GM12878 (cell line): ENCODE results near the gene SLIT2. TPM values are rescaled to one million over a fixed set of nuclear protein-coding genes. Genes with fewer than 3 reads are reported as not detected.

Experiments
- ATAC-seq: fragments of 200-7000 bp; cut with Tn5 transposase; 3 replicates; pipeline ENCODE4 v1.9.1; 2020; ENCODE audit warnings: mild to moderate bottlenecking, moderate library complexity
- BruUV-seq: library from RNA; stranded (reverse); fragments of 400-500 nt; replicated peaks from 2 replicates; lab custom pipeline; 2021; lab: Mats Ljungman, UMichigan
- CTCF ChIA-PET: fragments of 300-600 bp; sonication (Branson Sonifier 250); formaldehyde crosslinking; extraction: SDS; loops from one replicate; lab custom pipeline; 2021; ENCODE audit warnings: inconsistent platforms; lab: Yijun Ruan, JAX
- POLR2A ChIA-PET: fragments of 350-600 bp; formaldehyde crosslinking; extraction: SDS; loops from one replicate; lab custom pipeline; 2021; ENCODE audit warnings: inconsistent platforms; lab: Charles Lee
- RAD21 ChIA-PET: fragments of 300-600 bp; sonication (Branson Sonifier 250); formaldehyde crosslinking; loops from one replicate; lab custom pipeline; 2023; ENCODE audit warnings: antibody characterized with exemption; ENCODE audit not compliant: unreplicated experiment; lab: Charles Lee
- SMC1A ChIA-PET: fragments of 300-600 bp; sonication (Branson Sonifier 250); formaldehyde crosslinking; loops from one replicate; lab custom pipeline; 2023; ENCODE audit not compliant: unreplicated experiment, uncharacterized antibody; lab: Charles Lee
- DNase-seq: peaks from one replicate; pipeline ENCODE4 v3.0.0-alpha.2; 2011; ENCODE audit warnings: low read depth, low spot score
- FAIRE-seq: peaks from 3 replicates; lab custom pipeline; 2011; peaks lifted over from hg19 to GRCh38; lab: Jason Lieb, UNC
- H2AFZ ChIP-seq: 2 replicates; pipeline ENCODE4 v1.6.0; 2011; ENCODE audit warnings: low read depth, low read length, control low read depth; ENCODE audit not compliant: control insufficient read depth
- H3K27ac ChIP-seq: 2 replicates; pipeline ENCODE4 v1.5.1; 2011; ENCODE audit warnings: control low read depth; ENCODE audit not compliant: control insufficient read depth, insufficient read depth
- H3K27me3 ChIP-seq, 2 experiments: replicated peaks in 1 of 2; 2 replicates each; pipeline versions ENCODE4 v1.6.0 to v1.6.1; 2011; ENCODE audit warnings: low read length in 1 of 2; ENCODE audit not compliant: control insufficient read depth in 2 of 2, insufficient read depth in 2 of 2
- H3K36me3 ChIP-seq, 2 experiments: 2 replicates each; pipeline ENCODE4 v1.5.1; 2011; ENCODE audit warnings: low read length in 1 of 2; ENCODE audit not compliant: control insufficient read depth in 2 of 2, insufficient read depth in 2 of 2
- H3K4me1 ChIP-seq: 2 replicates; pipeline ENCODE4 v1.6.1; 2011; ENCODE audit warnings: mild to moderate bottlenecking, low read length, moderate library complexity, mixed read lengths; ENCODE audit not compliant: control insufficient read depth, insufficient read depth
- H3K4me2 ChIP-seq: 2 replicates; pipeline ENCODE4 v1.6.0; 2011; ENCODE audit warnings: control low read depth; ENCODE audit not compliant: control insufficient read depth, insufficient read depth
- H3K4me3 ChIP-seq: fragments of 200-600 bp; sonication (generic); 2 replicates; pipeline ENCODE4 v1.5.1; 2016
- H3K79me2 ChIP-seq: 2 replicates; pipeline ENCODE4 v1.6.0; 2011; ENCODE audit warnings: low read length; ENCODE audit not compliant: control insufficient read depth, insufficient read depth
- H3K9ac ChIP-seq: 2 replicates; pipeline ENCODE4 v1.8.0; 2011; ENCODE audit warnings: low read length, control low read depth, mixed read lengths; ENCODE audit not compliant: control insufficient read depth, insufficient read depth
- H3K9me3 ChIP-seq: replicated peaks from 3 replicates; pipeline ENCODE4 v1.5.1; 2011; ENCODE audit warnings: mild to moderate bottlenecking, low read length; ENCODE audit not compliant: control insufficient read depth, insufficient read depth
- H4K20me1 ChIP-seq: 2 replicates; pipeline ENCODE4 v1.6.0; 2011; ENCODE audit not compliant: control insufficient read depth, insufficient read depth
- FOXK2 ChIP-seq: fragments of 450-650 bp; IDR thresholded peaks from 2 replicates; pipeline ENCODE4 v1.6.1; 2017; ENCODE audit warnings: mild to moderate bottlenecking, moderate library complexity
- GATAD2B ChIP-seq: fragments of 450-650 bp; conservative IDR thresholded peaks from 2 replicates; pipeline ENCODE4 v1.6.1; 2017; ENCODE audit warnings: low read depth, mild to moderate bottlenecking, moderate library complexity
- KLF5 ChIP-seq: fragments of 450-650 bp; IDR thresholded peaks from 2 replicates; pipeline ENCODE4 v1.6.1; 2014; ENCODE audit warnings: mild to moderate bottlenecking; ENCODE audit not compliant: partially characterized antibody
- MYC ChIP-seq: IDR thresholded peaks from 2 replicates; pipeline ENCODE4 v1.6.1; 2011; ENCODE audit warnings: mild to moderate bottlenecking, low read length, moderate library complexity, inconsistent platforms; ENCODE audit not compliant: insufficient read depth, insufficient replicate concordance, insufficient read length, severe bottlenecking
- NR2C1 ChIP-seq: fragments of 450-650 bp; IDR thresholded peaks from 2 replicates; pipeline ENCODE4 v1.6.1; 2017; ENCODE audit warnings: antibody characterized with exemption, mild to moderate bottlenecking, moderate library complexity
- ZNF622 ChIP-seq: fragments of 450-650 bp; IDR thresholded peaks from 2 replicates; pipeline ENCODE4 v1.6.1; 2017; ENCODE audit warnings: mild to moderate bottlenecking, inconsistent platforms
- ZSCAN29 ChIP-seq: fragments of 450-650 bp; IDR thresholded peaks from 2 replicates; pipeline ENCODE4 v1.6.1; 2017; ENCODE audit warnings: mild to moderate bottlenecking, moderate library complexity
- WGBS: methylation state at CpG from one replicate; pipeline ENCODE4 v1.1.6; 2016; ENCODE audit warnings: low lambda C conversion rate; ENCODE audit not compliant: insufficient replicate concordance, insufficient coverage; ENCODE audit errors: missing lambda C conversion rate; 5-methylcytosine and 5-hydroxymethylcytosine counted together
- in situ Hi-C: fragments of 300-500 bp; cut with MboI; formaldehyde crosslinking; loops from 9 replicates; pipeline ENCODE4 v1.14.3; 2018; ENCODE audit warnings: mixed read lengths
- intact Hi-C: fragments of 100-400 bp; cut with micrococcal nuclease; formaldehyde crosslinking; loops from one replicate; pipeline ENCODE4 v1.14.2; 2022; ENCODE audit not compliant: unreplicated experiment
- polyA plus RNA-seq, 11 experiments: library from polyadenylated mRNA; depleted of rRNA in 4 of 11; unstranded in 6 of 11; stranded (reverse) in 5 of 11; fragments of >200 nt; fragmentation: Nextera tagmentation in 4 of 11; fragmentation: Illumina TruSeq in 1 of 11; extraction: Ambion mirVana in 4 of 11; extraction: Trizol in 1 of 11; gene quantifications; 1 replicate in 1 of 11; 2 replicates in 10 of 11; pipeline versions ENCODE4 v1.2.1 to v1.2.3, GENCODE V29; 2011 to 2016; ENCODE audit warnings: inconsistent platforms in 2 of 11, missing spikeins in 2 of 11, low read depth in 1 of 11
- total RNA-seq, 4 experiments: library from RNA; depleted of rRNA in 3 of 4; stranded (reverse); fragments of >200 nt in 3 of 4; fragmentation: Illumina TruSeq in 1 of 4; extraction: Trizol in 1 of 4; gene quantifications; 2 replicates each; pipeline versions ENCODE4 v1.2.1 to v1.2.3, GENCODE V29; 2013 to 2021
- TF ChIP-seq, protein P1 (sequence below): fragments of 450-650 bp; IDR thresholded peaks from 2 replicates; pipeline ENCODE4 v1.6.1; 2017; ENCODE audit warnings: low read depth, mild to moderate bottlenecking, moderate library complexity

SLIT2 gene
- total and polyA plus RNA-seq, 10 of the 15 experiments (the other 5 are each of a cell fraction or from before 2014, with no cell fraction given) = 0.01 to 0.05 TPM; not detected in 8

DNA sequence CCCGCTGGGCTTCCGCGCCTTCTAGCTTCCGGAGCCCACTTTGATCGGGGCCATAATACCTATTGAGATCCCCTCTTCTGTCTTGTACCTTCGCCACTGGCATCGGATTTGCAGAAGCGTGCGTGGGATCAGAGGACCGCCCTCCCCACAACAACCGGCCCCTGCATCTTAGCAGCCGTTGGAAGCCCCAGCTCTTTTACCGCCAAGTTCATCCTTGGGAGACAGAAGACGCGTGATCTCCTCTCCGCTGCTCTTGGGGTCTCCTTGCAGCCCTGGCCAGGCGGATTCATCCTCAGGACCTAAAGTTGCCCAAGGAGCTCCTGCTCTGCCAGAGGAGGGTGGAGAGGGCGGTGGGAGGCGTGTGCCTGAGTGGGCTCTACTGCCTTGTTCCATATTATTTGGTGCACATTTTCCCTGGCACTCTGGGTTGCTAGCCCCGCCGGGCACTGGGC, 1.6 kb downstream of the SLIT2 start:
- in situ Hi-C loops = no loop called here
- no peak overlapping the region for H2AFZ ChIP-seq
- no peak for TF ChIP-seq KLF5
- TF ChIP-seq ZSCAN29 = no peak
- TF ChIP-seq, protein P1, sequence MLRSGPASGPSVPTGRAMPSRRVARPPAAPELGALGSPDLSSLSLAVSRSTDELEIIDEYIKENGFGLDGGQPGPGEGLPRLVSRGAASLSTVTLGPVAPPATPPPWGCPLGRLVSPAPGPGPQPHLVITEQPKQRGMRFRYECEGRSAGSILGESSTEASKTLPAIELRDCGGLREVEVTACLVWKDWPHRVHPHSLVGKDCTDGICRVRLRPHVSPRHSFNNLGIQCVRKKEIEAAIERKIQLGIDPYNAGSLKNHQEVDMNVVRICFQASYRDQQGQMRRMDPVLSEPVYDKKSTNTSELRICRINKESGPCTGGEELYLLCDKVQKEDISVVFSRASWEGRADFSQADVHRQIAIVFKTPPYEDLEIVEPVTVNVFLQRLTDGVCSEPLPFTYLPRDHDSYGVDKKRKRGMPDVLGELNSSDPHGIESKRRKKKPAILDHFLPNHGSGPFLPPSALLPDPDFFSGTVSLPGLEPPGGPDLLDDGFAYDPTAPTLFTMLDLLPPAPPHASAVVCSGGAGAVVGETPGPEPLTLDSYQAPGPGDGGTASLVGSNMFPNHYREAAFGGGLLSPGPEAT = no peak
- TF ChIP-seq FOXK2 = no peak
- TF ChIP-seq ZNF622 = no peak
- TF ChIP-seq GATAD2B = no peak
- TF ChIP-seq MYC = no peak
- no peak for TF ChIP-seq NR2C1
- TF ChIP-seq, all 136 proteins: peak for 0
- Histone ChIP-seq H3K27ac (no peak overlapping the region), H3K4me2 (no peak overlapping the region), H3K4me1 (no peaks in the 10 kb centered on the region), H3K4me3 (no peak overlapping the region), H3K9ac (no peak overlapping the region), H3K36me3 (no peaks in the 10 kb centered on the region), H3K27me3 (peaks cover 4 to 12% of the 10 kb centered on the region in 2 experiments), H4K20me1 (no peaks in the 10 kb centered on the region), H3K9me3 (no peaks in the 10 kb centered on the region; the same call in 2 of the 3 replicates), H3K79me2 (no peaks in the 10 kb centered on the region)
- intact Hi-C loops = no loop called here
- 48% methylated on average over 21 of the region's 21 CpGs for WGBS
- BruUV-seq = no TSS peak
- ATAC-seq = no peak
- ChIA-PET RAD21 (no interaction called here), POLR2A (no interaction called here), CTCF (interaction anchor here (0.6 kb wide), 1 partner anchor 109 kb away, joined by 3 read pairs; no protein-coding TSS in a partner anchor), SMC1A (no interaction called here)
- FAIRE-seq = no peak
- no peak for DNase-seq
